ENCODE results near the gene CIRBP. TPM values are rescaled to one million over a fixed set of nuclear protein-coding genes. Genes with fewer than 3 reads are reported as not detected.

The CIRBP gene
- total and polyA plus RNA-seq, 2 experiments from 2014 or later = 202 to 361 TPM

GRCh38 chr19:1289686-1290025 is 20.5 kb downstream of the CIRBP start:
- Histone ChIP-seq H3K4me1 (ENCODE audit: insufficient read depth) (peaks cover 41% of the 10 kb centered on the region), H3K9me3 (ENCODE audit: low read depth) (no peaks in the 10 kb centered on the region), H3K27ac (no peak overlapping the region), H4K20me1 (ENCODE audit: insufficient read depth, poor library complexity, severe bottlenecking) (no peaks in the 10 kb centered on the region), H2AFZ (no peak overlapping the region), H3K36me3 (replicated peaks; ENCODE audit: insufficient read depth, low read depth) (no peaks in the 10 kb centered on the region), H3K27me3 (no peaks in the 10 kb centered on the region), H3K79me2 (peaks cover 56% of the 10 kb centered on the region), H3K4me3 (no peak overlapping the region), H3K9me2 (replicated peaks; ENCODE audit: insufficient read depth) (no peaks in the 10 kb centered on the region), H3K4me2 (no peak overlapping the region)
- TF ChIP-seq, protein P1, sequence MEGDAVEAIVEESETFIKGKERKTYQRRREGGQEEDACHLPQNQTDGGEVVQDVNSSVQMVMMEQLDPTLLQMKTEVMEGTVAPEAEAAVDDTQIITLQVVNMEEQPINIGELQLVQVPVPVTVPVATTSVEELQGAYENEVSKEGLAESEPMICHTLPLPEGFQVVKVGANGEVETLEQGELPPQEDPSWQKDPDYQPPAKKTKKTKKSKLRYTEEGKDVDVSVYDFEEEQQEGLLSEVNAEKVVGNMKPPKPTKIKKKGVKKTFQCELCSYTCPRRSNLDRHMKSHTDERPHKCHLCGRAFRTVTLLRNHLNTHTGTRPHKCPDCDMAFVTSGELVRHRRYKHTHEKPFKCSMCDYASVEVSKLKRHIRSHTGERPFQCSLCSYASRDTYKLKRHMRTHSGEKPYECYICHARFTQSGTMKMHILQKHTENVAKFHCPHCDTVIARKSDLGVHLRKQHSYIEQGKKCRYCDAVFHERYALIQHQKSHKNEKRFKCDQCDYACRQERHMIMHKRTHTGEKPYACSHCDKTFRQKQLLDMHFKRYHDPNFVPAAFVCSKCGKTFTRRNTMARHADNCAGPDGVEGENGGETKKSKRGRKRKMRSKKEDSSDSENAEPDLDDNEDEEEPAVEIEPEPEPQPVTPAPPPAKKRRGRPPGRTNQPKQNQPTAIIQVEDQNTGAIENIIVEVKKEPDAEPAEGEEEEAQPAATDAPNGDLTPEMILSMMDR (IDR thresholded peaks at IDR 0.05; ENCODE audit: poor library complexity) = no peak
- no peak for TF ChIP-seq EZH2phosphoT487 (IDR thresholded peaks at IDR 0.05; ENCODE audit: low read depth, severe bottlenecking, unreplicated experiment)
- 91% methylated on average over 17 of the region's 19 CpGs for WGBS (ENCODE audit: low lambda C conversion rate, missing lambda C conversion rate)
- DNase-seq (ENCODE audit: low spot score) = no peak

GRCh38 chr19:1290196-1290702 is 21.1 kb downstream of the CIRBP start:
- no peak for DNase-seq (ENCODE audit: low spot score)

GRCh38 chr19:1290703-1291651 is 21.8 kb downstream of the CIRBP start:
- H2AFZ ChIP-seq = no peak overlapping the region
- TF ChIP-seq EZH2phosphoT487 (IDR thresholded peaks at IDR 0.05; ENCODE audit: low read depth, severe bottlenecking, unreplicated experiment) = no peak
- TF ChIP-seq, protein P1 (IDR thresholded peaks at IDR 0.05; ENCODE audit: poor library complexity) = no peak
- TF ChIP-seq EZH2 (IDR thresholded peaks at IDR 0.05; ENCODE audit: borderline replicate concordance) = no peak
- peak overlapping the region; percentile 71 for H3K4me2 ChIP-seq
- H3K4me3 ChIP-seq = no peak overlapping the region
- peaks cover 33% of the 10 kb centered on the region for H3K4me1 ChIP-seq (ENCODE audit: insufficient read depth)
- no peaks in the 10 kb centered on the region for H3K36me3 ChIP-seq (replicated peaks; ENCODE audit: insufficient read depth, low read depth)
- peak overlapping the region; percentile 93 for H3K27ac ChIP-seq
- DNase-seq (ENCODE audit: low spot score) = peak; percentile 83
- 81% methylated on average over 38 of the region's 40 CpGs for WGBS (ENCODE audit: low lambda C conversion rate, missing lambda C conversion rate)
- no peaks in the 10 kb centered on the region for H3K9me3 ChIP-seq (ENCODE audit: low read depth)
- H4K20me1 ChIP-seq (ENCODE audit: insufficient read depth, poor library complexity, severe bottlenecking) = no peaks in the 10 kb centered on the region
- H3K9me2 ChIP-seq (replicated peaks; ENCODE audit: insufficient read depth) = no peaks in the 10 kb centered on the region
- peaks cover 56% of the 10 kb centered on the region for H3K79me2 ChIP-seq
- H3K27me3 ChIP-seq = no peaks in the 10 kb centered on the region

More at GRCh38 chr19:1290196-1290702, 21.1 kb downstream of the CIRBP start:
- Histone ChIP-seq H3K79me2 (peaks cover 56% of the 10 kb centered on the region), H3K27ac (peak overlapping the region; percentile 89), H2AFZ (no peak overlapping the region), H3K9me2 (replicated peaks; ENCODE audit: insufficient read depth) (no peaks in the 10 kb centered on the region), H3K36me3 (replicated peaks; ENCODE audit: insufficient read depth, low read depth) (no peaks in the 10 kb centered on the region), H3K4me1 (ENCODE audit: insufficient read depth) (peaks cover 35% of the 10 kb centered on the region), H3K9me3 (ENCODE audit: low read depth) (no peaks in the 10 kb centered on the region), H3K4me2 (peak overlapping the region; percentile 66), H4K20me1 (ENCODE audit: insufficient read depth, poor library complexity, severe bottlenecking) (no peaks in the 10 kb centered on the region), H3K27me3 (no peaks in the 10 kb centered on the region), H3K4me3 (no peak overlapping the region)
- TF ChIP-seq EZH2 (IDR thresholded peaks at IDR 0.05; ENCODE audit: borderline replicate concordance) (no peak), EZH2phosphoT487 (IDR thresholded peaks at IDR 0.05; ENCODE audit: low read depth, severe bottlenecking, unreplicated experiment) (no peak)
- TF ChIP-seq, protein P1 (IDR thresholded peaks at IDR 0.05; ENCODE audit: poor library complexity) = no peak
- 96% methylated on average over 22 of the region's 24 CpGs for WGBS (ENCODE audit: low lambda C conversion rate, missing lambda C conversion rate)
